SK-N-SH (cell line): Measurements from ENCODE around the gene CELSR2. TPM values are rescaled to one million over a fixed set of nuclear protein-coding genes. Genes with fewer than 3 reads are reported as not detected.

Experiments
- CTCF ChIA-PET: fragments of 300-600, 350-600 bp; formaldehyde crosslinking; extraction: SDS; loops from one replicate; lab custom pipeline; 2021; lab: Yijun Ruan, JAX
- POLR2A ChIA-PET: fragments of 350-600 bp; sonication (Branson Sonifier 250); formaldehyde crosslinking; extraction: SDS; loops from one replicate; lab custom pipeline; 2020; ENCODE audit warnings: antibody characterized with exemption, inconsistent platforms; lab: Yijun Ruan, JAX
- DNase-seq: peaks from one replicate; pipeline ENCODE4 v3.0.0; 2012
- H2AFZ ChIP-seq: fragments of 200-600 bp; sonication (generic); 2 replicates; pipeline ENCODE4 v1.8.1; 2016; ENCODE audit warnings: antibody characterized with exemption, mild to moderate bottlenecking, low read depth
- H3F3A ChIP-seq: fragments of 200-600 bp; sonication (generic); replicated peaks from 2 replicates; pipeline ENCODE3; 2016; ENCODE audit warnings: antibody characterized with exemption, mild to moderate bottlenecking; ENCODE audit not compliant: insufficient read depth
- H3K27ac ChIP-seq, 2 experiments: fragments of 200-500 bp in 1 of 2; fragments of 200-600 bp in 1 of 2; sonication (Bioruptor generic) in 1 of 2; sonication (generic), shearing (Covaris generic) in 1 of 2; 2 replicates each; pipeline versions ENCODE4 v1.5.1 to v1.6.1; 2014 to 2016; ENCODE audit warnings: low read depth in 2 of 2, inconsistent platforms in 1 of 2, low read length in 1 of 2, mild to moderate bottlenecking in 1 of 2, mixed read lengths in 1 of 2
- H3K27me3 ChIP-seq: fragments of 200-600 bp; sonication (generic), shearing (Covaris generic); 2 replicates; pipeline ENCODE4 v1.6.1; 2016; ENCODE audit warnings: mixed run types; ENCODE audit not compliant: insufficient read depth
- H3K36me3 ChIP-seq, 2 experiments: fragments of 200-500 bp in 1 of 2; fragments of 200-600 bp in 1 of 2; sonication (Bioruptor generic) in 1 of 2; sonication (generic) in 1 of 2; replicated peaks in 1 of 2; 2 replicates each; pipeline versions ENCODE3 to v1.5.1; 2014 to 2016; ENCODE audit warnings: low read length in 1 of 2, mild to moderate bottlenecking in 1 of 2; ENCODE audit not compliant: insufficient read depth in 2 of 2, control insufficient read depth in 1 of 2
- H3K4me1 ChIP-seq, 2 experiments: fragments of 200-500 bp in 1 of 2; fragments of 200-600 bp in 1 of 2; sonication (Bioruptor generic) in 1 of 2; sonication (generic), shearing (Covaris generic) in 1 of 2; 2 replicates each; pipeline versions ENCODE4 v1.5.1 to v1.6.1; 2014 to 2016; ENCODE audit warnings: low read depth in 1 of 2, low read length in 1 of 2, mixed run types in 1 of 2; ENCODE audit not compliant: insufficient read depth in 2 of 2, control insufficient read depth in 1 of 2
- H3K4me2 ChIP-seq: fragments of 200-600 bp; sonication (generic), shearing (Covaris generic); 2 replicates; pipeline ENCODE4 v1.6.1; 2017; ENCODE audit warnings: mixed run types
- H3K4me3 ChIP-seq, 2 experiments: fragments of 200-500 bp in 1 of 2; fragments of 200-600 bp in 1 of 2; sonication (Bioruptor generic) in 1 of 2; sonication (generic), shearing (Covaris generic) in 1 of 2; 2 replicates each; pipeline versions ENCODE4 v1.5.1 to v1.8.1; 2014 to 2016; ENCODE audit warnings: low read depth in 2 of 2, inconsistent platforms in 1 of 2, low read length in 1 of 2, mild to moderate bottlenecking in 1 of 2, mixed read lengths in 1 of 2, moderate library complexity in 1 of 2
- H3K79me2 ChIP-seq: fragments of 200-600 bp; sonication (generic); 2 replicates; pipeline ENCODE4 v1.8.1; 2017; ENCODE audit warnings: mild to moderate bottlenecking; ENCODE audit not compliant: insufficient read depth
- H3K9ac ChIP-seq: fragments of 200-600 bp; sonication (generic); 2 replicates; pipeline ENCODE4 v1.6.1; 2017; ENCODE audit warnings: mixed run types
- H3K9me2 ChIP-seq: fragments of 200-600 bp; sonication (generic); 2 replicates; pipeline ENCODE4 v1.6.1; 2017; ENCODE audit warnings: mixed run types
- H3K9me3 ChIP-seq: fragments of 200-600 bp; sonication (generic); 2 replicates; pipeline ENCODE4 v1.6.1; 2017; ENCODE audit warnings: mixed run types, mild to moderate bottlenecking, moderate library complexity
- H4K20me1 ChIP-seq: fragments of 200-600 bp; sonication (generic); 2 replicates; pipeline ENCODE4 v1.6.1; 2017; ENCODE audit warnings: mild to moderate bottlenecking, mixed run types; ENCODE audit not compliant: insufficient read depth
- CHD2 ChIP-seq: fragments of 150-350 bp; IDR thresholded peaks from 2 replicates; pipeline ENCODE4 v1.6.1; 2018; ENCODE audit warnings: low read length; ENCODE audit not compliant: partially characterized antibody
- FOXM1 ChIP-seq: IDR thresholded peaks from 2 replicates; pipeline ENCODE4 v1.4.0; 2012; ENCODE audit warnings: low read depth, mild to moderate bottlenecking
- MXI1 ChIP-seq: IDR thresholded peaks from 2 replicates; pipeline ENCODE4 v1.6.1; 2012; ENCODE audit warnings: mild to moderate bottlenecking, low read depth, low read length, improper control_type of control experiment
- NRF1 ChIP-seq: IDR thresholded peaks from 2 replicates; pipeline ENCODE4 v1.6.1; 2012; ENCODE audit warnings: low read depth, mild to moderate bottlenecking, low read length
- PBX3 ChIP-seq: IDR thresholded peaks from 2 replicates; pipeline ENCODE4; 2012
- RAD21 ChIP-seq: IDR thresholded peaks from 2 replicates; pipeline ENCODE4 v1.6.1; 2012; ENCODE audit warnings: mild to moderate bottlenecking, low read length
- RCOR1 ChIP-seq: fragments of 150-350 bp; IDR thresholded peaks from 2 replicates; pipeline ENCODE4 v1.6.1; 2017; ENCODE audit warnings: antibody characterized with exemption, low read length
- RXRA ChIP-seq: IDR thresholded peaks from 2 replicates; pipeline ENCODE4 v1.4.0; 2012; ENCODE audit warnings: low read depth, mild to moderate bottlenecking, borderline replicate concordance
- SIN3A ChIP-seq: IDR thresholded peaks from 2 replicates; pipeline ENCODE4 v1.6.1; 2012; ENCODE audit warnings: low read depth, mild to moderate bottlenecking, low read length, moderate library complexity, borderline replicate concordance
- TAF1 ChIP-seq: IDR thresholded peaks from 2 replicates; pipeline ENCODE4 v1.6.1; 2012; ENCODE audit warnings: low read depth, mild to moderate bottlenecking, low read length, moderate library complexity, borderline replicate concordance
- YY1 ChIP-seq: IDR thresholded peaks from 2 replicates; pipeline ENCODE4 v1.4.0; 2012; ENCODE audit warnings: low read depth, mild to moderate bottlenecking
- WGBS: methylation state at CpG from one replicate; pipeline ENCODE4 v1.1.6; 2017; ENCODE audit warnings: low lambda C conversion rate; 5-methylcytosine and 5-hydroxymethylcytosine counted together
- polyA plus RNA-seq, 3 experiments: library from polyadenylated mRNA; depleted of rRNA; stranded (reverse); fragments of >200 nt; gene quantifications; 2 replicates each; pipeline ENCODE4 v1.2.3, GENCODE V29; 2012
- TF ChIP-seq, protein P1 (sequence below): IDR thresholded peaks from 2 replicates; pipeline ENCODE4 v1.4.0; 2012; ENCODE audit warnings: low read depth

CELSR2 gene
- polyA plus RNA-seq, 1 of the 3 experiments (the other 2 are of a cell fraction): 3.5 TPM

GRCh38 chr1:109290137-109290536, 40.8 kb downstream of the CELSR2 start:
- H3K27ac ChIP-seq: no peak overlapping the region
- 100% methylated on average over 1 of the region's 1 CpG for WGBS

DNA sequence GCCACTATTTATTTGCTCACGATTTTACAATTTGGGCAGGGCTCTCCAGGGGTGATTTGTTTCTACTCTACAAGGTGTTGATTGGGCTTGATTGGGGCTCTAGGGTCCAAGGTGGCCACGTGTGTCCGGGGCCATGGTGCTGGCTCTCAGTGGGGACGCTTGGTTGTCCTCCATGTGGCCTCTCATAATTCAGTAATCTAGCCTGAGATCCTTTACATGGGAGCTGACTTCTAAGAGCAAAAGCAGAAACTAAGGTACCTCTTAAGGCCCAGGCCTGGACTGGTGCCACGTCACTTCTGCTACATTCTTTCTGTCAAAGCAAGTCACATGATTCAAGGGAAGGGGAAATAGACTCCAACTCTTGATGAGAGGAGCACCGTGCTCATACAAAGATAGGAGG, 41.7 kb downstream of the CELSR2 start:
- no peak overlapping the region for H2AFZ ChIP-seq
- DNase-seq: no peak
- no peaks in the 10 kb centered on the region for H3K79me2 ChIP-seq
- no peak overlapping the region for H3K27ac ChIP-seq
- H3K36me3 ChIP-seq: no peaks in the 10 kb centered on the region
- TF ChIP-seq YY1: no peak
- H3K4me3 ChIP-seq: no peak overlapping the region
- H3K9ac ChIP-seq: no peak overlapping the region
- no peak overlapping the region for H3K4me2 ChIP-seq
- no peaks in the 10 kb centered on the region for H3K4me1 ChIP-seq
- no peaks in the 10 kb centered on the region for H3F3A ChIP-seq
- no peaks in the 10 kb centered on the region for H3K9me2 ChIP-seq
- POLR2A ChIA-PET: no interaction called here
- H3K9me3 ChIP-seq: no peaks in the 10 kb centered on the region
- no peaks in the 10 kb centered on the region for H4K20me1 ChIP-seq
- CTCF ChIA-PET: interaction anchor here (0.7 to 1.4 kb wide), 4 partner anchors 17 to 108 kb away, joined by 3 read pairs; no protein-coding TSS in a partner anchor
- no peaks in the 10 kb centered on the region for H3K27me3 ChIP-seq
- WGBS: 72% methylated on average over 6 of the region's 6 CpGs

More at GRCh38 chr1:109290137-109290536, 40.8 kb downstream of the CELSR2 start:
- POLR2A ChIA-PET: no interaction called here
- Histone ChIP-seq H3K79me2 (no peaks in the 10 kb centered on the region), H3F3A (no peaks in the 10 kb centered on the region), H3K9ac (no peak overlapping the region), H3K4me1 (no peaks in the 10 kb centered on the region), H3K27me3 (no peaks in the 10 kb centered on the region), H3K9me2 (no peaks in the 10 kb centered on the region), H4K20me1 (no peaks in the 10 kb centered on the region), H3K4me3 (no peak overlapping the region), H2AFZ (no peak overlapping the region), H3K36me3 (no peaks in the 10 kb centered on the region), H3K9me3 (no peaks in the 10 kb centered on the region), H3K4me2 (no peak overlapping the region)
- CTCF ChIA-PET: interaction anchor here (0.9 to 1.4 kb wide), 2 partner anchors 17 to 24 kb away, joined by 3 read pairs; no protein-coding TSS in a partner anchor
- TF ChIP-seq RAD21 (no peak), YY1 (no peak), FOXM1 (no peak), RXRA (no peak), PBX3 (no peak), SIN3A (no peak), NRF1 (no peak), TAF1 (no peak), CHD2 (no peak)
- TF ChIP-seq, protein P1, sequence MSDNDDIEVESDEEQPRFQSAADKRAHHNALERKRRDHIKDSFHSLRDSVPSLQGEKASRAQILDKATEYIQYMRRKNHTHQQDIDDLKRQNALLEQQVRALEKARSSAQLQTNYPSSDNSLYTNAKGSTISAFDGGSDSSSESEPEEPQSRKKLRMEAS: no peak
- DNase-seq: no peak

DNA sequence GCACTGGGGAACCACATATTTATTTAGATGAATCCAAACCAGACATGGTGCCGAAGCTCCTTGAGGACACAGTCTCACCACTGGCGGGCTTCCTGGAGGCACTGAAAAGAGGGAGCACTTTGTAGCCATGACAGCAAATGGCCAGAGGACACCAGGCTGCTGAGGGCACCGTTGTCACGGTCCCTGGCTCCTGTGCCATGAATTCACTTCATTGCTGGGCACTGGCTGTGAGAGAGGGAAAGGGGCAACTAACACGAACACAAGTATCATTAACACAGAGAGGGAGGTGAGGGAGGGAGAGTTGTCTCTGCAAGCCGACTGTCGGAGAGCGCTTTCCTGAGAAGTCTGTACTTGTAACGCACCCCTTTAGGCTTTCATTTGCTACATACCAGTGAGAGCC, 43.0 kb downstream of the CELSR2 start:
- 88% methylated on average over 9 of the region's 9 CpGs for WGBS
- TF ChIP-seq MXI1 (no peak), RCOR1 (no peak), CHD2 (no peak), PBX3 (no peak)
- H3K27ac ChIP-seq: no peak overlapping the region
- no peaks in the 10 kb centered on the region for H3F3A ChIP-seq
- no peaks in the 10 kb centered on the region for H3K27me3 ChIP-seq
- no peaks in the 10 kb centered on the region for H3K36me3 ChIP-seq
- no peak overlapping the region for H2AFZ ChIP-seq
- no peak overlapping the region for H3K9ac ChIP-seq
- no peak overlapping the region for H3K4me2 ChIP-seq
- ChIA-PET CTCF (interaction anchor here (0.8 kb wide), 1 partner anchor 105 kb away, joined by 3 read pairs; the partner anchor contains the start of gene SORT1), POLR2A (no interaction called here)
- no peaks in the 10 kb centered on the region for H4K20me1 ChIP-seq
- H3K9me2 ChIP-seq: no peaks in the 10 kb centered on the region
- H3K4me1 ChIP-seq: no peaks in the 10 kb centered on the region; a peak in 1 of 4 replicates
- no peaks in the 10 kb centered on the region for H3K79me2 ChIP-seq
- no peak overlapping the region for H3K4me3 ChIP-seq
- DNase-seq: no peak
- H3K9me3 ChIP-seq: no peaks in the 10 kb centered on the region
